Activated CD4-positive, alpha-beta T cell treated with anti-CD3 and anti-CD28 coated beads, Interleukin-2, amount 50 U/mL, for 24 hours (primary cell): ENCODE measurements around the gene HSPB7.
"Not testable (repeated sequence)": the region's sequence is repeated elsewhere in the genome, so short reads cannot be mapped to it uniquely, and the experiment has no call there.

Source experiments
- DNase-seq, 2 donors: peaks; one replicate each; pipeline ENCODE4 v3.0.0-alpha.2; 2020; ENCODE audit warnings: low read depth in 1 of 2, low spot score in 1 of 2

Gene HSPB7

GRCh38 chr1:16023050-16023653, 5.3 kb upstream of the HSPB7 start:
- no peak for DNase-seq

GRCh38 chr1:16022393-16022792, 4.5 kb upstream of the HSPB7 start:
- no peak for DNase-seq

- DNase-seq: no peak
Observed at GRCh38 chr1:16021681-16022080, 3.8 kb upstream of the HSPB7 start, which contains the start of gene CLCNKA. Gene CLCNKA (plus strand): TSS chr1:16022036. CDS start chr1:16022620, 584 bp downstream.

GRCh38 chr1:16020878-16021277, 3.0 kb upstream of the HSPB7 start:
- DNase-seq: not testable (repeated sequence)

GRCh38 chr1:16020325-16020724, 2.5 kb upstream of the HSPB7 start:
- no peak for DNase-seq

- DNase-seq: no peak
Observed at GRCh38 chr1:16019644-16020277, 1.9 kb upstream of the HSPB7 start.

GRCh38 chr1:16018749-16019643, 1.2 kb upstream of the HSPB7 start:
- DNase-seq: no peak

GRCh38 chr1:16018308-16018707, 465 bp upstream of the HSPB7 start:
- no peak for DNase-seq

GRCh38 chr1:16017076-16017460, 775 bp downstream of the HSPB7 start:
- no peak for DNase-seq

- DNase-seq: no peak
Observed at GRCh38 chr1:16015960-16016901, 1.6 kb downstream of the HSPB7 start.

- DNase-seq: no peak
Observed at GRCh38 chr1:16015491-16015890, 2.4 kb downstream of the HSPB7 start.

GRCh38 chr1:16014509-16015482, 3.0 kb downstream of the HSPB7 start:
- no peak for DNase-seq

- DNase-seq: no peak
Observed at GRCh38 chr1:16013908-16014258, 4.0 kb downstream of the HSPB7 start.

GRCh38 chr1:16013220-16013907, 4.5 kb downstream of the HSPB7 start:
- peak; percentile 15 to 52 for DNase-seq

- DNase-seq: no peak
Observed at GRCh38 chr1:16012590-16013219, 5.1 kb downstream of the HSPB7 start.

- no peak for DNase-seq
Observed at GRCh38 chr1:16011936-16012589, 5.8 kb downstream of the HSPB7 start.

- no peak for DNase-seq
Observed at GRCh38 chr1:16010837-16011236, 7.0 kb downstream of the HSPB7 start.

- DNase-seq: no peak
Observed at GRCh38 chr1:16009678-16010077, 8.2 kb downstream of the HSPB7 start.
